GM19328 (cell line): ENCODE measurements around the gene OSBP2.
A peak's percentile ranks its signal among the peaks of the same experiment; 100 is the strongest.

Experiments used
- ATAC-seq: cut with Tn5 transposase; IDR thresholded peaks from one replicate; pipeline ENCODE4 v1.9.1; 2021; ENCODE audit warnings: mild to moderate bottlenecking, moderate library complexity; ENCODE audit not compliant: unreplicated experiment

The OSBP2 gene, protein sequence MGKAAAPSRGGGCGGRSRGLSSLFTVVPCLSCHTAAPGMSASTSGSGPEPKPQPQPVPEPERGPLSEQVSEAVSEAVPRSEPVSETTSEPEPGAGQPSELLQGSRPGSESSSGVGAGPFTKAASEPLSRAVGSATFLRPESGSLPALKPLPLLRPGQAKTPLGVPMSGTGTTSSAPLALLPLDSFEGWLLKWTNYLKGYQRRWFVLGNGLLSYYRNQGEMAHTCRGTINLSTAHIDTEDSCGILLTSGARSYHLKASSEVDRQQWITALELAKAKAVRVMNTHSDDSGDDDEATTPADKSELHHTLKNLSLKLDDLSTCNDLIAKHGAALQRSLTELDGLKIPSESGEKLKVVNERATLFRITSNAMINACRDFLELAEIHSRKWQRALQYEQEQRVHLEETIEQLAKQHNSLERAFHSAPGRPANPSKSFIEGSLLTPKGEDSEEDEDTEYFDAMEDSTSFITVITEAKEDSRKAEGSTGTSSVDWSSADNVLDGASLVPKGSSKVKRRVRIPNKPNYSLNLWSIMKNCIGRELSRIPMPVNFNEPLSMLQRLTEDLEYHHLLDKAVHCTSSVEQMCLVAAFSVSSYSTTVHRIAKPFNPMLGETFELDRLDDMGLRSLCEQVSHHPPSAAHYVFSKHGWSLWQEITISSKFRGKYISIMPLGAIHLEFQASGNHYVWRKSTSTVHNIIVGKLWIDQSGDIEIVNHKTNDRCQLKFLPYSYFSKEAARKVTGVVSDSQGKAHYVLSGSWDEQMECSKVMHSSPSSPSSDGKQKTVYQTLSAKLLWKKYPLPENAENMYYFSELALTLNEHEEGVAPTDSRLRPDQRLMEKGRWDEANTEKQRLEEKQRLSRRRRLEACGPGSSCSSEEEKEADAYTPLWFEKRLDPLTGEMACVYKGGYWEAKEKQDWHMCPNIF

DNA sequence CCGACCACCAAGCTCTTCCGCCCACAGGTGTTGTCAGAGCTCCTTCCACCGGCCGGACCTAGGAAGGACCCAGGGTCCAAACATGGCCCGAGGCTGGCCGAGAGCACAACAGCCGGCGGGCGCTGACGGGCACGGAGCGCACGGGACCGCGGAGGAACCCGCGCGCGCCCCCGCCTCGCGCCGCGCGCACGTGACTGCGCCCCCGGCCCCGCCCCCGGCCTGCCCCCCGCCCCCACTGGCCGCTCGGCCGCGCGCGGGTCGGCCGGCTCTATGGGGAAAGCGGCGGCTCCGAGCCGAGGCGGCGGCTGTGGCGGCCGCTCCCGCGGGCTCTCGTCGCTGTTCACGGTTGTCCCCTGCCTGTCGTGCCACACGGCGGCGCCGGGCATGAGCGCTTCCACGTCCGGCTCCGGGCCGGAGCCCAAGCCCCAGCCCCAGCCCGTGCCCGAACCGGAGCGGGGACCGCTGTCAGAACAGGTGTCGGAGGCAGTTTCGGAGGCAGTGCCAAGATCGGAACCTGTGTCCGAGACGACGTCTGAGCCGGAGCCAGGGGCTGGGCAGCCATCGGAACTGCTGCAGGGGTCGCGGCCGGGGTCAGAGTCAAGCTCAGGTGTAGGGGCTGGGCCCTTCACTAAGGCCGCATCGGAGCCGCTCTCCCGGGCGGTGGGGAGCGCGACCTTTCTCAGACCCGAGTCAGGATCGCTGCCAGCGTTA is at the start of gene OSBP2:
TSS of gene OSBP2 (plus strand) at position 235 of the 711 bp plus-strand sequence. CDS start at position 271, 36 bp downstream.
- no peak for ATAC-seq

DNA sequence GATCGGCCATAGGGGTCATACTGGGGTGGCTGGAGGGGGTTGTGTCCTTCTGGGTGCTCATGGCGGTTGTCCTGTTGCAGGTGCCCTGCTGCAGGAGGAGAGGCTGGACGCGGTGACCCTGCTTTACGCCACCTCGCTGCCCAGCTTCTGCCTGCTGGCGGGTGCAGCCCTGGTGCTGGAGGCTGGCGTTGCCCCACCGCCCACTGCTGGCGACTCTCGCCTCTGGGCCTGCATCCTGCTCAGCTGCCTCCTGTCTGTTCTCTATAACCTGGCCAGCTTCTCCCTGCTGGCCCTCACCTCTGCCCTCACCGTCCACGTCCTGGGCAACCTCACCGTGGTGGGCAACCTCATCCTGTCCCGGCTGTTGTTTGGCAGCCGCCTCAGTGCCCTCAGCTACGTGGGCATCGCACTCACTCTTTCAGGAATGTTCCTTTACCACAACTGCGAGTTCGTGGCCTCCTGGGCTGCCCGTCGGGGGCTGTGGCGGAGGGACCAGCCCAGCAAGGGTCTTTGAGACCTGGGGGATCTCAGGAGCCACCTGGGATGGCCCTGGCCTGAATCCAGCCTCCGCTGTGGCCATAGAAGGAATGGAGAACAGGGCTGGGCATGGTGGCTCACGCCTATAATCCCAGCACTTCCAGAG is 48.0 kb upstream of the OSBP2 start:
- ATAC-seq: no peak

- ATAC-seq: no peak
Observed at GRCh38 chr22:30647536-30647935, 47.1 kb upstream of the OSBP2 start.

DNA sequence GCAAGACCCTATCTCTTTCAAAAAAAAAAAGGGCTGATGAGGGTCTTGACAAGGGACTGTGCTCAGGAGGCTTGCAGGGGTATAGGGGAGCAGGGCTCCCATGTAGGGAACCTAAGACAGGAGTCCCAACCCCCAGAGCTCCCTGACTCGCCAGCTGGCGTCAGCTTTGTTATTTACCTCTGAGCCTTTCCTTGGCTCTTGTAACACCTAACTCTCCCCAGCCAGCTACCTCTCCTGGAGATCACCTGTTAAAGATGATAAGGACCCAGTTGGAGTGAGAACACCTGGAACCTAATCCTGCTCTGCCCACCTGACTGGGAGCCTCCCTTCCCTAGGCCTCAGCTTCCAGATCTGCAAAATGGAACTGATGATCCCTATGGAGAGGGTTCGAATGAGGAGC is 45.8 kb upstream of the OSBP2 start:
- ATAC-seq: no peak

DNA sequence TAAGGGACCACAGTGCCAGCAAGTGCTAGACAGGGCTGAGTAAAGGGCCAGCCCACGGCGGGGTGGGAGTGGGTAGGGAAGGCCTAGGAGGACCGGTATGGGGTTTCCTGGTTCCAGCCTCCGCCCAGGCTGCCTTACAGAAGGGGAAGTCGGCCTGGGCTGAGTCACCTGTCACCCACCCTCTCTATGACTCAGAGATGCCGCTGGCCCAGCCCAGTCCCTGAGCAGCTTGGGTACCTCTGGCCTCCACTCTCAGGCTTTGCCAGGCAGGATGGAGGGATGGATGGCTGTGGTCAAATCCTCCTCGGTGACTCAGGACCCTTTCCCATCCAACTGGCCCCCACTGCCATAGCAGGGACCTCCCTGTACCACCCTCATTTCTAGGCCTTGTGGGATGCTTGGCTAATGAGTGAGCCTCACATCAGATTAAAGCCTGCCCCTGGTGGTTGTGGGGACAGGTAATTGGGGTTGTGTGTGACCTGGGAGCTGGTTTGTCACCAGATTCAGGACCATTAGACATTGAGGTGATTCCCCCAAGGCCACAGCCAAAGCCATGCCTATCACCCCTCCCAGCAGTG is 45.2 kb upstream of the OSBP2 start:
- no peak for ATAC-seq

DNA sequence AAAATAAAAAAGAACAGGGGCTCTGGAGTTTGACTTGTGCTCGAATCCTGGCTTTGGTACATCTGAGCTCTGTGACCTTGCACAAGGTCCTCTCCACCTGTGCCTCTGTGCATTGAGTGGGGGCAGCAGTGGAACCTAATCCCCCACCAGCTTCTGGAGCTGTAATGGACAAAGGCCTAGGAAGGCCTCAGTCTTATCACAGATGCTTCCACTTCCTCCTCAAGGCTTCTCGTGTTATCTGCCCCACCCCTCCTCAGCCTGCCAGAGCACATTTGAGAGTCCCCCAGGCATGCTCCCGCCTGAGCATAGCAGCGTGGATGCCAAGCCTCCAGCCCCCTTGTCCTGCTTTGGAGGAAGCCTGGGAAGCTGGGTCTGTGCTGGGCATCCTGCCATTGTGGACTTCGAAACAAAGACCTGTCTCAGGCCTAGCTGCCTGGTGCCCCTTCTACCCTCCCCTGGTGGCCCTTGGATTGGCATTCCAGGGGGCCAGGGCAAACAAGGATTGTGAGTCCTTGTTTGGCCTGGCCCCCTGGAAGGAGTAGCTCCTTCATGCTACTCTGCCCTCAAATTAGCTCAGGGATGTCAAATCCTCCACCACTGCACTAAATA is 44.1 kb upstream of the OSBP2 start:
- ATAC-seq: no peak

DNA sequence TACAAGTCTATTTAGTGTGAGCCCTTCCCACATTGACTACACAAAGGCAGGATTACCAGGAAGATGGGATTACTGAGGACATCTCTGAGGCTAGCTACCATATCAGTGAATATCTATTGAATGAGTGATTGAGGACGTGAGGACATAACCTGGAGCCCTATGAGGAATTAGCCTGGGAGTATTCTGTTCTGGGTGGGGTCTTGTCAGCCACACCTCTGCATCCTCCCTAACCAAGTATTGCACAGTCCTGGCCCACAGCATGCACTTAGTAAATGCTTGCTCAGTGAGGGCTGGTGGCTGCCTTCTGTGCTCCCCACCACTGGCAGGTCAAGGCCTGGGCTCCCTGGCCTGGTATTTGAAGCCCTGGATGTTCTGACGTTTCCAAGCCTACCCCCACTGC is 41.8 kb upstream of the OSBP2 start:
- ATAC-seq: no peak

DNA sequence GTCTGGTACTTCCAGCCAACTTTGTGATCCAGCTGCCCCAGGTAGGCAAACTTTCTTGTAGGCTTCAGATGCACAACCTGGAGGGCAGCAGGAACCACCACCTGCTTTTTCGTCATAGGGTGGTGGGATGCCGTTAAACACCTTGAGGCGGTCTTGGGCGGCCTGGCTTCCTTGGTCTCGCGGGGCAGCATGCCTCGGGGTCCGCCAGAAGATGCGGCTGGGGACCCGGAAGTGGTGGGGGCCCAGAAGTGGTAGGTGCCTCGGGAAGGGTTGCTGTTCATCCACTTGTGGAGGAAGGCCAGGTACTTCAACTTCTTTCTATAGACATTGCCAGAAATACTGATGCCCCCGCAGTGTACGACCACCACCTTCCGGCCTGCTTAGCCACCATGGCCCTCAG is 40.3 kb upstream of the OSBP2 start:
- ATAC-seq: no peak

- ATAC-seq: no peak
Observed at GRCh38 chr22:30655532-30655931, 39.1 kb upstream of the OSBP2 start.

- no peak for ATAC-seq
Observed at GRCh38 chr22:30662040-30662439, 32.6 kb upstream of the OSBP2 start.

- no peak for ATAC-seq
Observed at GRCh38 chr22:30664798-30665197, 29.9 kb upstream of the OSBP2 start.

DNA sequence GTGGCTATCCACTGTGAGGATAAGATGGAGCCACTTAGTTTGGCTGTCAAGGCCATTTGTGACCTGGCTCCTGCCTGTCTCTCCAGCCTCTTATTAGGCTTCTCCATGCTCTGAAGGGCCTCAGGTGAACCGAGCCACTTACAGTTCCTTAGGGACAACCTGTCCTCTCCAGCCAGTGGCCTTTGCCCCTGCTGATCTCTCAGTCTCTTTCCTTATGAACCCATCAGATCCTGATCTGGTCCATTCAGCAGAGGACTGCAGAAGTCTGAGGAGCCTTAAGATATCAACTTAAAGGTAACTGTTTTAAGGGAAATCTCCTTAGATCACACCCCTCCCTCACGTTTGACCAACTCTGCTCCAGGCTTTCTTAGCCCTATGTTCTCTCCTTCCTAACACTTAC is 29.4 kb upstream of the OSBP2 start:
- ATAC-seq: no peak

GRCh38 chr22:30665786-30666185 is 28.9 kb upstream of the OSBP2 start:
- ATAC-seq: no peak

DNA sequence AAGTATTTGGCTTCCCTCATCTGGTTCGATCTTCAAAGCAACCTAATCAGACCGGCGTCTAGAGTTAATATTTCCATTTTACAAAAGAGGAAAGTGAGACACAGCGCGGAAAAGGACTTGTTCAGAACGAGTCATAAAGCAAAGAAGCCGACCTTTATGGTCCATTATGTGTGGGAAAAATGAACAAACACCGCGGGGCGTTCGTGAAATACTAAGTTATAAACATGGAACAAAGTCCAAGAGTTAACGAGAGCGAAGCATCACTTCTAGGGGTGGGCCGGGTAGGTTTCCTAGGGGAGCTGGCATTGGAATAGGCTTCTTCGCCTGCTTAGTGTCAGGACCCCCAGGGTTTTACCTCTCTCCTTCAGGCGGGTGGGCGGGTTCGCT is 27.6 kb upstream of the OSBP2 start:
- no peak for ATAC-seq

GRCh38 chr22:30667494-30668385 is 26.9 kb upstream of the OSBP2 start, which contains the start of gene DUSP18:
DUSP18 (minus strand) TSS chr22:30667875; CDS start chr22:30664003, 3,872 bp downstream.
- peak; percentile 91 for ATAC-seq

DNA sequence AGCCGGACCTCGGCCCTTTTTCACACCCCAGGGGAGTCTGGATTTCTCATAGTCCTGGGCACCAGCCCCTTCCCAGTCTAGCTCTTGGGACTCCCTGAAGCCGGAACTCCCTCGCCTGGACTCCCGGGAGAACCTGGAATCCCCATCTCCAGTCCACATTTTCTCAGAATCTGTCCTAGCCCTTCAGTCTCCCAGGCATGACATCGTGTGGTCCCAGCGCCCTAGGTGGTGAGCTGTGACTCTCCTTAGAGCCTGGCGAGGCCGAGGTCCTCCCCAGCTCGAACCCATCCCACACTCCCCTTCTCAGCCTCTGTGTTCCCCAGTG is 26.3 kb upstream of the OSBP2 start:
- no peak for ATAC-seq

DNA sequence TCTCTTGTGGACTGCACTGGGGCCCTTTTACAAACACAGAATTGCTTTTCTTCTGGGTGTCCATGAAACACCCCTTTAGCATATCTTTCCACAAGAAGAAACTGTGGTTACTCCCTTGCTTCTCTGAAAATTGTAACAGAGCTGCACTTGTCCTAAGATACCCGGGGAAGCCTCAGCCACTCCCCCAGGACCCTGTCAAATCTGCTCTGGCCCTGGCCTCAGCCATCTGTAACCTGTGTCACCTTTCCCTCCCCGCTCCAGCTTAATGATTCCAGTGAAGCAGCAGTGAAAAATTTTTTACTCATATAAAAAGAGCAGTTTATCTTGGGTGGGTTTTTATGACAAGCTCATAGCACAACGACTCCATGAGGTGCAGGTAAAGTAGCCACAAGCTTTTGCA is 23.6 kb upstream of the OSBP2 start:
- ATAC-seq: no peak

DNA sequence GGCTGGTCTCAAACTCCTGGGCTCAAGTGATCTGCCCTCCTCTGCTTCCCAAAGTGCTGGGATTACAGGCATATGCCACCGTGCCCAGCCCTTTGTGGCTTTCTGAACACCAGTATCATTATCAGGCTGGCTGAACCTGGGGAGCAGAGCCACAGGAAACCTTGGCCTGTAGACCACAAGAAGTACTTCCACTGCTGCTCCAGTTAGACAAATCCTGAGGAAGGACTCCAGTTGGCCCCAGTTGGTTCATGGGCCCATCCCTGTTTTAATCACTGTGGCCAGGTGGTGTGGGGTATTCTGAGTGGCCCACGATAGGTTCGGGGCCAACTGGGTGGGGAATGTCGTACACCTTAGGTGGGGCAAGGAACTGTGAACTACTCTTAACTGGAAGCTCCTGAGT is 21.5 kb upstream of the OSBP2 start:
- no peak for ATAC-seq

- ATAC-seq: no peak
Observed at GRCh38 chr22:30674482-30674881, 20.2 kb upstream of the OSBP2 start.
